Thyroid gland (tissue), 4 donors: ENCODE measurements around the gene TCP10L. TPM values are rescaled to one million over a fixed set of nuclear protein-coding genes. Genes with fewer than 3 reads are reported as not detected.

Source experiments
- DNase-seq, 2 donors: peaks; one replicate each; pipeline ENCODE4 v3.0.0-alpha.2; 2019
- H3K27ac ChIP-seq, 3 donors: fragments of 200-600 bp; sonication (generic); 1 replicate in 2 of 3; 2 replicates in 1 of 3; pipeline ENCODE4 v1.5.1; 2016 to 2019; ENCODE audit warnings: mild to moderate bottlenecking in 1 of 3, moderate library complexity in 1 of 3
- H3K27me3 ChIP-seq: fragments of 200-600 bp; sonication (generic); one replicate; pipeline ENCODE4 v1.5.1; 2019
- H3K36me3 ChIP-seq, 2 donors: fragments of 200-600 bp; sonication (generic); one replicate each; pipeline ENCODE4 v1.5.1; 2016 to 2019
- H3K4me1 ChIP-seq, 2 donors: fragments of 200-600 bp; sonication (generic); one replicate each; pipeline ENCODE4 v1.5.1; 2017 to 2019
- H3K4me3 ChIP-seq, 3 donors: fragments of 200-600 bp; sonication (generic); replicated peaks in 1 of 3; 1 replicate in 2 of 3; 2 replicates in 1 of 3; pipeline ENCODE4 v1.5.1; 2016; ENCODE audit warnings: mild to moderate bottlenecking in 1 of 3
- H3K9me3 ChIP-seq: fragments of 200-600 bp; sonication (generic); one replicate; pipeline ENCODE4 v1.5.1; 2017
- CTCF ChIP-seq, 6 experiments: fragments of 200-600 bp in 3 of 6; fragments of 450-650 bp in 3 of 6; sonication (generic) in 3 of 6; IDR thresholded peaks; one replicate each; pipeline ENCODE4 v1.5.1; 2016 to 2019; ENCODE audit warnings: antibody characterized with exemption in 6 of 6, mild to moderate bottlenecking in 2 of 6, inconsistent platforms in 1 of 6, moderate library complexity in 1 of 6
- POLR2A ChIP-seq, 2 donors: fragments of 450-650 bp; IDR thresholded peaks; one replicate each; pipeline ENCODE4 v1.6.1; 2017; ENCODE audit warnings: antibody characterized with exemption in 2 of 2, mild to moderate bottlenecking in 2 of 2, moderate library complexity in 1 of 2
- WGBS, 2 donors: methylation state at CpG; one replicate each; pipeline ENCODE4 v1.1.5; 2017; 5-methylcytosine and 5-hydroxymethylcytosine counted together
- intact Hi-C: fragments of 100-400 bp; cut with DNase I; formaldehyde crosslinking; loops from one replicate; pipeline ENCODE4 v1.15.1; 2023
- total RNA-seq, 4 donors: library from RNA; depleted of rRNA; stranded (reverse); fragments of >200 nt; gene quantifications; one replicate each; pipeline ENCODE4 v1.2.3, GENCODE V29; 2016

The TCP10L gene
- total RNA-seq, 4 donors from 2014 or later: 0.29 to 2.9 (median 0.73) TPM

GRCh38 chr21:32604464-32604863 lies 19.1 kb upstream of the TCP10L start:
- WGBS, 2 donors: 80% methylated on average over 8 of the region's 8 CpGs
- TF ChIP-seq CTCF (IDR thresholded peaks at IDR 0.05) (no peak), POLR2A (IDR thresholded peaks at IDR 0.05) (no peak)

GRCh38 chr21:32603131-32603530 lies 17.8 kb upstream of the TCP10L start:
- intact Hi-C loops: loop anchor here (5.0 kb wide), 1 partner anchor 201 kb away; no protein-coding TSS in a partner anchor
- Histone ChIP-seq H3K4me1 (no peaks in the 10 kb centered on the region), H3K36me3 (peaks cover 41 to 50% of the 10 kb centered on the region in 2 donors), H3K4me3 (no peak overlapping the region), H3K9me3 (no peaks in the 10 kb centered on the region), H3K27ac (no peak overlapping the region), H3K27me3 (no peaks in the 10 kb centered on the region)
- WGBS, 2 donors: 81 to 83% methylated on average over 8 of the region's 8 CpGs
- TF ChIP-seq POLR2A (IDR thresholded peaks at IDR 0.05) (no peak), CTCF (IDR thresholded peaks at IDR 0.05) (no peak)
- no peak for DNase-seq

More at GRCh38 chr21:32604464-32604863, 19.1 kb upstream of the TCP10L start:
- Histone ChIP-seq H3K27me3 (no peaks in the 10 kb centered on the region), H3K4me1 (no peaks in the 10 kb centered on the region), H3K4me3 (no peak overlapping the region), H3K9me3 (no peaks in the 10 kb centered on the region), H3K36me3 (peaks cover 50 to 52% of the 10 kb centered on the region in 2 donors), H3K27ac (no peak overlapping the region)
- no peak for DNase-seq
- intact Hi-C loops: loop anchor here (5.0 kb wide), 1 partner anchor 202 kb away; no protein-coding TSS in a partner anchor

- intact Hi-C loops: loop anchor here (5.0 kb wide), 1 partner anchor 200 kb away; no protein-coding TSS in a partner anchor
- Histone ChIP-seq H3K4me3 (no peak overlapping the region), H3K9me3 (no peaks in the 10 kb centered on the region), H3K27ac (no peak overlapping the region), H3K36me3 (peaks cover 41 to 50% of the 10 kb centered on the region in 2 donors), H3K27me3 (no peaks in the 10 kb centered on the region), H3K4me1 (peaks cover 0 to 5% of the 10 kb centered on the region in 2 donors)
- WGBS, 2 donors: 88 to 94% methylated on average over 6 of the region's 6 CpGs
- DNase-seq: no peak
- TF ChIP-seq CTCF (IDR thresholded peaks at IDR 0.05) (no peak), POLR2A (IDR thresholded peaks at IDR 0.05) (no peak)
Measured at GRCh38 chr21:32602099-32602498, 16.8 kb upstream of the TCP10L start.

- DNase-seq: peak; percentile 42 to 53
- H3K36me3 ChIP-seq: peaks cover 23 to 30% of the 10 kb centered on the region in 2 donors
- intact Hi-C loops: no loop called here
Measured at GRCh38 chr21:32599526-32599925, 14.2 kb upstream of the TCP10L start.

More at GRCh38 chr21:32599526-32599925, 14.2 kb upstream of the TCP10L start:
- H3K4me1 ChIP-seq: peaks cover 0 to 7% of the 10 kb centered on the region in 2 donors
- 65 to 83% methylated on average over 8 of the region's 8 CpGs for WGBS, 2 donors
- no peaks in the 10 kb centered on the region for H3K27me3 ChIP-seq
- no peak overlapping the region for H3K27ac ChIP-seq
- H3K9me3 ChIP-seq: no peaks in the 10 kb centered on the region
- H3K4me3 ChIP-seq: no peak overlapping the region
- TF ChIP-seq CTCF (IDR thresholded peaks at IDR 0.05): no peak
- no peak for TF ChIP-seq POLR2A (IDR thresholded peaks at IDR 0.05)
